HG03439 (cell line): ENCODE data around the gene ULK4.
"Not testable (repeated sequence)": the region's sequence is repeated elsewhere in the genome, so short reads cannot be mapped to it uniquely, and the experiment has no call there.

Experiments
- ATAC-seq: cut with Tn5 transposase; IDR thresholded peaks from one replicate; pipeline ENCODE4 v1.9.1; 2021; ENCODE audit warnings: mild to moderate bottlenecking, moderate library complexity; ENCODE audit not compliant: unreplicated experiment

Gene ULK4

GRCh38 chr3:41695806-41696205 is 266.1 kb downstream of the ULK4 start:
- not testable (repeated sequence) for ATAC-seq

- no peak for ATAC-seq
Observed at GRCh38 chr3:41693799-41694198, 268.1 kb downstream of the ULK4 start.

- no peak for ATAC-seq
Observed at GRCh38 chr3:41690766-41691563, 270.9 kb downstream of the ULK4 start.

GRCh38 chr3:41688595-41689380 is 273.1 kb downstream of the ULK4 start:
- ATAC-seq: no peak

GRCh38 chr3:41684797-41685735 is 276.8 kb downstream of the ULK4 start:
- no peak for ATAC-seq

GRCh38 chr3:41683666-41684350 is 278.1 kb downstream of the ULK4 start:
- ATAC-seq: no peak

- no peak for ATAC-seq
Observed at GRCh38 chr3:41682996-41683395, 278.9 kb downstream of the ULK4 start.

- no peak for ATAC-seq
Observed at GRCh38 chr3:41682382-41682781, 279.5 kb downstream of the ULK4 start.

GRCh38 chr3:41681479-41681878 is 280.4 kb downstream of the ULK4 start:
- ATAC-seq: no peak

GRCh38 chr3:41679374-41679773 is 282.5 kb downstream of the ULK4 start:
- no peak for ATAC-seq

- not testable (repeated sequence) for ATAC-seq
Observed at GRCh38 chr3:41675102-41675501, 286.8 kb downstream of the ULK4 start.

GRCh38 chr3:41674449-41674848 is 287.5 kb downstream of the ULK4 start:
- no peak for ATAC-seq

- no peak for ATAC-seq
Observed at GRCh38 chr3:41673650-41674049, 288.3 kb downstream of the ULK4 start.

- no peak for ATAC-seq
Observed at GRCh38 chr3:41668379-41668778, 293.5 kb downstream of the ULK4 start.

- ATAC-seq: no peak
Observed at GRCh38 chr3:41662288-41662687, 299.6 kb downstream of the ULK4 start.

GRCh38 chr3:41661796-41662195 is 300.1 kb downstream of the ULK4 start:
- ATAC-seq: no peak

- ATAC-seq: no peak
Observed at GRCh38 chr3:41660510-41660909, 301.4 kb downstream of the ULK4 start.

- no peak for ATAC-seq
Observed at GRCh38 chr3:41653571-41654239, 308.2 kb downstream of the ULK4 start.

- ATAC-seq: no peak
Observed at GRCh38 chr3:41652931-41653330, 309.0 kb downstream of the ULK4 start.

GRCh38 chr3:41652506-41652905 is 309.4 kb downstream of the ULK4 start:
- ATAC-seq: no peak
